Astrocyte (in vitro differentiated cells and primary cell): ENCODE data around the gene OR10V1. TPM values are rescaled to one million over a fixed set of nuclear protein-coding genes. Genes with fewer than 3 reads are reported as not detected.
"Not testable (repeated sequence)": the region's sequence is repeated elsewhere in the genome, so short reads cannot be mapped to it uniquely, and the experiment has no call there.

Experiments
- DNase-seq: peaks from one replicate; pipeline ENCODE4 v3.0.0-alpha.2; 2010; ENCODE audit warnings: low read depth
- FAIRE-seq: peaks from 2 replicates; lab custom pipeline; 2011; peaks lifted over from hg19 to GRCh38; lab: Jason Lieb, UNC
- H2AFZ ChIP-seq: 2 replicates; pipeline ENCODE4 v1.6.0; 2012; ENCODE audit warnings: low read depth, low read length, inconsistent platforms
- H3K27ac ChIP-seq: 2 replicates; pipeline ENCODE4 v1.5.1; 2011; ENCODE audit warnings: low read depth, low read length, inconsistent platforms
- H3K27me3 ChIP-seq: 2 replicates; pipeline ENCODE4 v1.6.0; 2011; ENCODE audit warnings: low read length, inconsistent platforms; ENCODE audit not compliant: insufficient read depth
- H3K36me3 ChIP-seq: 2 replicates; pipeline ENCODE4 v1.5.1; 2011; ENCODE audit warnings: low read length, inconsistent platforms; ENCODE audit not compliant: insufficient read depth
- H3K4me1 ChIP-seq: 2 replicates; pipeline ENCODE4 v1.5.1; 2011; ENCODE audit warnings: low read length, inconsistent platforms; ENCODE audit not compliant: insufficient read depth
- H3K4me2 ChIP-seq: 2 replicates; pipeline ENCODE4 v1.6.0; 2012; ENCODE audit warnings: low read length, inconsistent platforms
- H3K4me3 ChIP-seq: 2 replicates; pipeline ENCODE4 v1.5.1; 2011; ENCODE audit warnings: low read depth, mild to moderate bottlenecking, low read length, inconsistent platforms; ENCODE audit not compliant: insufficient read depth
- H3K79me2 ChIP-seq: 2 replicates; pipeline ENCODE4 v1.6.0; 2012; ENCODE audit warnings: mild to moderate bottlenecking, low read length, inconsistent platforms; ENCODE audit not compliant: insufficient read depth
- H3K9ac ChIP-seq: 2 replicates; pipeline ENCODE4 v1.6.0; 2012; ENCODE audit warnings: mild to moderate bottlenecking, low read length, inconsistent platforms
- H3K9me3 ChIP-seq: 2 replicates; pipeline ENCODE4 v1.5.1; 2012; ENCODE audit warnings: low read depth, mild to moderate bottlenecking, low read length, inconsistent platforms; ENCODE audit not compliant: insufficient read depth
- H4K20me1 ChIP-seq: 2 replicates; pipeline ENCODE4 v1.6.0; 2012; ENCODE audit warnings: low read length, inconsistent platforms; ENCODE audit not compliant: insufficient read depth
- H3K27ac Mint-ChIP-seq: one replicate; pipeline ENCODE4 v1.8.0; 2021; ENCODE audit warnings: mild to moderate bottlenecking, mixed read lengths; ENCODE audit not compliant: unreplicated experiment
- H3K27me3 Mint-ChIP-seq: one replicate; pipeline ENCODE4 v1.8.0; 2021; ENCODE audit warnings: low read depth, mixed read lengths; ENCODE audit not compliant: unreplicated experiment
- H3K36me3 Mint-ChIP-seq: one replicate; pipeline ENCODE4 v1.8.0; 2021; ENCODE audit warnings: low read depth, mixed read lengths; ENCODE audit not compliant: unreplicated experiment
- H3K4me1 Mint-ChIP-seq: one replicate; pipeline ENCODE4 v1.8.0; 2021; ENCODE audit warnings: low read depth, mixed read lengths; ENCODE audit not compliant: unreplicated experiment
- H3K4me3 Mint-ChIP-seq: one replicate; pipeline ENCODE4 v1.8.0; 2021; ENCODE audit warnings: mild to moderate bottlenecking, moderate library complexity, mixed read lengths; ENCODE audit not compliant: unreplicated experiment
- H3K9me3 Mint-ChIP-seq: one replicate; pipeline ENCODE4 v1.8.0; 2021; ENCODE audit warnings: mild to moderate bottlenecking, mixed read lengths; ENCODE audit not compliant: unreplicated experiment
- CTCF ChIP-seq: IDR thresholded peaks from 2 replicates; pipeline ENCODE4 v1.5.1; 2011; ENCODE audit warnings: low read depth, mild to moderate bottlenecking, inconsistent platforms, low read length, moderate library complexity; ENCODE audit not compliant: insufficient read depth
- EZH2 ChIP-seq: IDR thresholded peaks from 2 replicates; pipeline ENCODE4 v1.6.1; 2012; ENCODE audit warnings: mild to moderate bottlenecking, low read length, inconsistent platforms; ENCODE audit not compliant: insufficient read depth
- total RNA-seq: library from RNA; stranded (reverse); gene quantifications from 2 replicates; pipeline ENCODE4 v1.2.1, GENCODE V29; 2021

The OR10V1 gene
- total RNA-seq, 1 donor from 2014 or later: not detected

GRCh38 chr11:59692915-59693314 lies 20.7 kb downstream of the OR10V1 start:
- no peaks in the 10 kb centered on the region for H3K36me3 ChIP-seq
- DNase-seq (no peak), FAIRE-seq (no peak)
- no peak overlapping the region for H3K27ac Mint-ChIP-seq
- H3K27me3 Mint-ChIP-seq: no peaks in the 10 kb centered on the region
- no peak overlapping the region for H3K9ac ChIP-seq
- H3K27me3 ChIP-seq: peaks cover 4% of the 10 kb centered on the region
- no peaks in the 10 kb centered on the region for H4K20me1 ChIP-seq
- no peak overlapping the region for H3K4me2 ChIP-seq
- no peaks in the 10 kb centered on the region for H3K36me3 Mint-ChIP-seq
- no peaks in the 10 kb centered on the region for H3K4me1 ChIP-seq
- no peak overlapping the region for H3K4me3 ChIP-seq
- H3K27ac ChIP-seq: no peak overlapping the region
- H2AFZ ChIP-seq: no peak overlapping the region
- H3K79me2 ChIP-seq: no peaks in the 10 kb centered on the region
- H3K9me3 ChIP-seq: no peaks in the 10 kb centered on the region
- no peaks in the 10 kb centered on the region for H3K4me1 Mint-ChIP-seq
- H3K9me3 Mint-ChIP-seq: peaks cover 14% of the 10 kb centered on the region
- H3K4me3 Mint-ChIP-seq: no peak overlapping the region
- TF ChIP-seq EZH2 (no peak), CTCF (no peak)

GRCh38 chr11:59691156-59691555 lies 22.5 kb downstream of the OR10V1 start:
- DNase-seq (no peak), FAIRE-seq (no peak)
- Mint-ChIP-seq H3K27ac (no peak overlapping the region), H3K4me1 (no peaks in the 10 kb centered on the region), H3K27me3 (no peaks in the 10 kb centered on the region), H3K36me3 (no peaks in the 10 kb centered on the region), H3K4me3 (no peak overlapping the region), H3K9me3 (peaks cover 14% of the 10 kb centered on the region)
- H3K4me3 ChIP-seq: no peak overlapping the region
- no peak overlapping the region for H2AFZ ChIP-seq
- no peak overlapping the region for H3K4me2 ChIP-seq
- peaks cover 7% of the 10 kb centered on the region for H3K27me3 ChIP-seq
- no peaks in the 10 kb centered on the region for H4K20me1 ChIP-seq
- TF ChIP-seq EZH2: no peak
- TF ChIP-seq CTCF: no peak
- H3K9ac ChIP-seq: no peak overlapping the region
- H3K36me3 ChIP-seq: no peaks in the 10 kb centered on the region
- no peaks in the 10 kb centered on the region for H3K79me2 ChIP-seq
- no peaks in the 10 kb centered on the region for H3K9me3 ChIP-seq
- H3K4me1 ChIP-seq: no peaks in the 10 kb centered on the region
- H3K27ac ChIP-seq: no peak overlapping the region

GRCh38 chr11:59689015-59689414 lies 24.6 kb downstream of the OR10V1 start:
- H3K36me3 ChIP-seq: no peaks in the 10 kb centered on the region
- no peak overlapping the region for H3K27ac ChIP-seq
- no peak overlapping the region for H3K9ac ChIP-seq
- no peak overlapping the region for H3K4me3 ChIP-seq
- no peak overlapping the region for H3K27ac Mint-ChIP-seq
- peaks cover 15% of the 10 kb centered on the region for H3K9me3 Mint-ChIP-seq
- DNase-seq (no peak), FAIRE-seq (no peak)
- H3K79me2 ChIP-seq: no peaks in the 10 kb centered on the region
- no peak for TF ChIP-seq EZH2
- no peak for TF ChIP-seq CTCF
- H4K20me1 ChIP-seq: no peaks in the 10 kb centered on the region
- no peaks in the 10 kb centered on the region for H3K4me1 Mint-ChIP-seq
- H3K27me3 ChIP-seq: peaks cover 9% of the 10 kb centered on the region
- H3K4me3 Mint-ChIP-seq: no peak overlapping the region
- no peak overlapping the region for H3K4me2 ChIP-seq
- no peaks in the 10 kb centered on the region for H3K36me3 Mint-ChIP-seq
- H2AFZ ChIP-seq: no peak overlapping the region
- no peaks in the 10 kb centered on the region for H3K4me1 ChIP-seq
- no peaks in the 10 kb centered on the region for H3K9me3 ChIP-seq
- H3K27me3 Mint-ChIP-seq: no peaks in the 10 kb centered on the region

- not testable (repeated sequence) for DNase-seq, H4K20me1 ChIP-seq, H3K79me2 ChIP-seq, H2AFZ ChIP-seq, H3K27ac ChIP-seq, FAIRE-seq, H3K9me3 Mint-ChIP-seq, H3K9ac ChIP-seq, H3K4me3 Mint-ChIP-seq, H3K36me3 ChIP-seq, H3K27me3 Mint-ChIP-seq, H3K27ac Mint-ChIP-seq, H3K4me2 ChIP-seq, H3K4me1 Mint-ChIP-seq, H3K4me3 ChIP-seq, H3K27me3 ChIP-seq, H3K4me1 ChIP-seq, H3K36me3 Mint-ChIP-seq, H3K9me3 ChIP-seq
These were observed 32.4 kb downstream of the OR10V1 start for GRCh38 chr11:59681260-59681725.
